HG02981 (cell line): ENCODE results near the gene RASGRF1.
"Not testable (repeated sequence)": the region's sequence is repeated elsewhere in the genome, so short reads cannot be mapped to it uniquely, and the experiment has no call there.

ENCODE experiments used
- ATAC-seq: cut with Tn5 transposase; IDR thresholded peaks from one replicate; pipeline ENCODE4 v1.9.1; 2021; ENCODE audit warnings: mild to moderate bottlenecking, moderate library complexity; ENCODE audit not compliant: unreplicated experiment

The RASGRF1 gene

GRCh38 chr15:79090487-79091203 is at the start of gene RASGRF1:
Gene RASGRF1 (minus strand): TSS chr15:79090780. CDS start chr15:79090498, 282 bp downstream.
- ATAC-seq: no peak

GRCh38 chr15:79136434-79137046 is 46.0 kb upstream of the RASGRF1 start:
- ATAC-seq: no peak

GRCh38 chr15:79133309-79133708 is 42.7 kb upstream of the RASGRF1 start:
- no peak for ATAC-seq

- ATAC-seq: no peak
Observed at GRCh38 chr15:79132770-79133169, 42.2 kb upstream of the RASGRF1 start.

GRCh38 chr15:79132361-79132760 is 41.8 kb upstream of the RASGRF1 start:
- ATAC-seq: no peak

GRCh38 chr15:79130535-79131130 is 40.1 kb upstream of the RASGRF1 start:
- ATAC-seq: no peak

GRCh38 chr15:79129235-79129634 is 38.7 kb upstream of the RASGRF1 start:
- no peak for ATAC-seq

GRCh38 chr15:79128556-79128955 is 38.0 kb upstream of the RASGRF1 start:
- no peak for ATAC-seq

GRCh38 chr15:79124388-79124787 is 33.8 kb upstream of the RASGRF1 start:
- ATAC-seq: no peak

GRCh38 chr15:79122991-79123390 is 32.4 kb upstream of the RASGRF1 start:
- ATAC-seq: no peak

GRCh38 chr15:79122391-79122790 is 31.8 kb upstream of the RASGRF1 start:
- no peak for ATAC-seq

- ATAC-seq: no peak
Observed at GRCh38 chr15:79121571-79121970, 31.0 kb upstream of the RASGRF1 start.

- no peak for ATAC-seq
Observed at GRCh38 chr15:79117442-79118204, 27.0 kb upstream of the RASGRF1 start.

- no peak for ATAC-seq
Observed at GRCh38 chr15:79116771-79117170, 26.2 kb upstream of the RASGRF1 start.

- ATAC-seq: no peak
Observed at GRCh38 chr15:79115986-79116665, 25.5 kb upstream of the RASGRF1 start.

GRCh38 chr15:79113831-79114230 is 23.3 kb upstream of the RASGRF1 start:
- ATAC-seq: no peak

GRCh38 chr15:79111404-79111803 is 20.8 kb upstream of the RASGRF1 start:
- ATAC-seq: not testable (repeated sequence)

GRCh38 chr15:79105141-79105540 is 14.6 kb upstream of the RASGRF1 start:
- no peak for ATAC-seq

GRCh38 chr15:79102595-79102994 is 12.0 kb upstream of the RASGRF1 start:
- no peak for ATAC-seq

- ATAC-seq: no peak
Observed at GRCh38 chr15:79101866-79102581, 11.4 kb upstream of the RASGRF1 start.
